Sigmoid colon (tissue), 7 donors: ENCODE data around the gene CDH23. TPM values are rescaled to one million over a fixed set of nuclear protein-coding genes. Genes with fewer than 3 reads are reported as not detected.
A peak's percentile ranks its signal among the peaks of the same experiment; 100 is the strongest.

Experiments
- DNase-seq: peaks from one replicate; pipeline ENCODE4 v3.0.0-alpha.2; 2019
- H3K27ac ChIP-seq, 4 donors: fragments of 200-600 bp; sonication (generic); one replicate each; pipeline ENCODE4 v1.5.1; 2016 to 2019; ENCODE audit warnings: mild to moderate bottlenecking in 1 of 4
- H3K27me3 ChIP-seq, 3 donors: fragments of 200-600 bp; sonication (generic); one replicate each; pipeline ENCODE4 v1.5.1; 2019; ENCODE audit warnings: mild to moderate bottlenecking in 1 of 3
- H3K36me3 ChIP-seq, 4 donors: fragments of 200-600 bp; sonication (generic); one replicate each; pipeline ENCODE4 v1.5.1; 2016 to 2019
- H3K4me1 ChIP-seq, 4 donors: fragments of 200-600 bp; sonication (generic); one replicate each; pipeline ENCODE4 v1.5.1; 2017 to 2019
- H3K4me3 ChIP-seq, 4 donors: fragments of 200-600 bp; sonication (generic); one replicate each; pipeline ENCODE4 v1.5.1; 2017 to 2019; ENCODE audit warnings: mild to moderate bottlenecking in 2 of 4, moderate library complexity in 1 of 4
- H3K9me3 ChIP-seq, 4 donors: fragments of 200-600 bp in 3 of 4; sonication (generic) in 3 of 4; one replicate each; pipeline versions ENCODE4 v1.5.1 to v1.6.1; 2013 to 2019
- EP300 ChIP-seq, 4 donors: sonication (generic); formaldehyde crosslinking; IDR thresholded peaks; one replicate each; pipeline ENCODE4 v1.6.1; 2017; ENCODE audit warnings: antibody characterized with exemption in 4 of 4
- POLR2A ChIP-seq, 2 donors: fragments of 450-650 bp; IDR thresholded peaks; one replicate each; pipeline ENCODE4 v1.6.1; 2016; ENCODE audit warnings: antibody characterized with exemption in 2 of 2, mild to moderate bottlenecking in 2 of 2, moderate library complexity in 2 of 2
- POLR2AphosphoS5 ChIP-seq, 4 donors: sonication (generic); formaldehyde crosslinking; IDR thresholded peaks; one replicate each; pipeline ENCODE4 v1.6.1; 2017; ENCODE audit warnings: antibody characterized with exemption in 4 of 4
- WGBS, 2 donors: extraction: QIAGEN DNeasy Blood & Tissue Kit; methylation state at CpG; one replicate each; pipeline ENCODE4 v1.1.7; 2013; 5-methylcytosine and 5-hydroxymethylcytosine counted together
- intact Hi-C: fragments of 100-400 bp; cut with DNase I; formaldehyde crosslinking; loops from one replicate; pipeline ENCODE4 v1.15.1; 2023
- polyA plus RNA-seq, 3 donors: library from polyadenylated mRNA; stranded (reverse); fragments of 200-250 nt; gene quantifications; one replicate each; pipeline ENCODE4 v1.2.3, GENCODE V29; 2013
- total RNA-seq, 4 donors: library from RNA; depleted of rRNA; stranded (reverse); fragments of >200 nt; gene quantifications; one replicate each; pipeline ENCODE4 v1.1.0, GENCODE V29; 2016
- TF ChIP-seq, protein P1 (sequence below), 4 experiments: fragments of 450-650 bp in 3 of 4; fragments of 200-600 bp in 1 of 4; IDR thresholded peaks; one replicate each; pipeline ENCODE4 v1.5.1; 2016 to 2019; ENCODE audit warnings: antibody characterized with exemption in 4 of 4, mild to moderate bottlenecking in 3 of 4, moderate library complexity in 2 of 4
- donor health status: healthy with polysubstance abuse.
- donor health status: Bipolar disorder and iron deficiency.
- donor health status: healthy.

Gene CDH23
- total and polyA plus RNA-seq, 7 donors, result 1.5 to 7.2 (median 3.0) TPM

DNA sequence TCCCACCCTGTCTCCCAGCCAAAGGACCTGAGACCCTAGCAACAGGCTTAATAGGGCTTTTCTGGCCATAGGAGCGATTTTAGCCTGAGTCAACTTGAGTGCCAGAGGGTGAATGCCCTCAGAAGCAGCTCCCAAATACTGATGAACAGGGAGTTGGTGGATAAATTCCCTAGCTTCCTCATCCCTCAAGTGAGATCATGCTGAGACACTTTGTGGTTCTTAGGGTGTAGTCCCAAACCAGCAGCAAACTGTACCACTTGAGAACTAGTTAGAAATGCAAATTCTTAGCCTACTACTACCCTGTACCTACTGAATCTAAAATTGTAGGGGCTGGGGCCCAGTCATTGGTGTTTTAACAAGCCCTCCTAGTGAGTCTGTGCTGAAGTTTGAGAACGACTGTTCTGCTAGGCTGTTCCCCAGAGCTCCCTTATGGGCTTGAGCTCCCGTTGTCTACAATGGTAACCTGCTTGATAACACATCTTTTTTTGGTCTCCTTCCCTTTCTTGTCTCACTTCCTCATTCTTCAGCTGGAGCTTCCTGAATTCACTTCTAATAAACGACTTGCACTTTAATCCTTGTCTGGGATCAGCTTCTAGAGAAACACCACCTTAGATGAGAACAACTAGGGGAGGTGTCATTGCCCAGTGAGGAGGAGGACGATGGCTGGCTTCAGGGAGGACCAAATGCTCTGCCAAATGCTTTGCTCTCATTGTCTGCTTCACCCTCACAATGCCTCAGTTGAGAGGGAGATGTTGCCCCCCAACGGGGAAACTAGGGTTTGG, 18.2 kb upstream of the CDH23 start:
- Histone ChIP-seq H3K36me3 (no peaks in the 10 kb centered on the region), H3K27ac (peak overlapping the region in 3 of 4 donors; percentile 82 to 88 (median 87)), H3K9me3 (no peaks in the 10 kb centered on the region), H3K27me3 (no peaks in the 10 kb centered on the region), H3K4me3 (no peak overlapping the region), H3K4me1 (peaks cover 0 to 10% (median 8%) of the 10 kb centered on the region in 4 donors)
- TF ChIP-seq POLR2A (IDR thresholded peaks at IDR 0.05) (no peak), POLR2AphosphoS5 (IDR thresholded peaks at IDR 0.05) (no peak), EP300 (IDR thresholded peaks at IDR 0.05) (no peak)
- TF ChIP-seq, protein P1, sequence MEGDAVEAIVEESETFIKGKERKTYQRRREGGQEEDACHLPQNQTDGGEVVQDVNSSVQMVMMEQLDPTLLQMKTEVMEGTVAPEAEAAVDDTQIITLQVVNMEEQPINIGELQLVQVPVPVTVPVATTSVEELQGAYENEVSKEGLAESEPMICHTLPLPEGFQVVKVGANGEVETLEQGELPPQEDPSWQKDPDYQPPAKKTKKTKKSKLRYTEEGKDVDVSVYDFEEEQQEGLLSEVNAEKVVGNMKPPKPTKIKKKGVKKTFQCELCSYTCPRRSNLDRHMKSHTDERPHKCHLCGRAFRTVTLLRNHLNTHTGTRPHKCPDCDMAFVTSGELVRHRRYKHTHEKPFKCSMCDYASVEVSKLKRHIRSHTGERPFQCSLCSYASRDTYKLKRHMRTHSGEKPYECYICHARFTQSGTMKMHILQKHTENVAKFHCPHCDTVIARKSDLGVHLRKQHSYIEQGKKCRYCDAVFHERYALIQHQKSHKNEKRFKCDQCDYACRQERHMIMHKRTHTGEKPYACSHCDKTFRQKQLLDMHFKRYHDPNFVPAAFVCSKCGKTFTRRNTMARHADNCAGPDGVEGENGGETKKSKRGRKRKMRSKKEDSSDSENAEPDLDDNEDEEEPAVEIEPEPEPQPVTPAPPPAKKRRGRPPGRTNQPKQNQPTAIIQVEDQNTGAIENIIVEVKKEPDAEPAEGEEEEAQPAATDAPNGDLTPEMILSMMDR (IDR thresholded peaks at IDR 0.05), result no peak
- no peak for DNase-seq
- intact Hi-C loops, result loop anchor here (5.0 to 10.0 kb wide), 3 partner anchors 334 to 666 kb away; no protein-coding TSS in a partner anchor
- WGBS, 2 donors, result 33 to 43% methylated on average over 6 of the region's 6 CpGs

DNA sequence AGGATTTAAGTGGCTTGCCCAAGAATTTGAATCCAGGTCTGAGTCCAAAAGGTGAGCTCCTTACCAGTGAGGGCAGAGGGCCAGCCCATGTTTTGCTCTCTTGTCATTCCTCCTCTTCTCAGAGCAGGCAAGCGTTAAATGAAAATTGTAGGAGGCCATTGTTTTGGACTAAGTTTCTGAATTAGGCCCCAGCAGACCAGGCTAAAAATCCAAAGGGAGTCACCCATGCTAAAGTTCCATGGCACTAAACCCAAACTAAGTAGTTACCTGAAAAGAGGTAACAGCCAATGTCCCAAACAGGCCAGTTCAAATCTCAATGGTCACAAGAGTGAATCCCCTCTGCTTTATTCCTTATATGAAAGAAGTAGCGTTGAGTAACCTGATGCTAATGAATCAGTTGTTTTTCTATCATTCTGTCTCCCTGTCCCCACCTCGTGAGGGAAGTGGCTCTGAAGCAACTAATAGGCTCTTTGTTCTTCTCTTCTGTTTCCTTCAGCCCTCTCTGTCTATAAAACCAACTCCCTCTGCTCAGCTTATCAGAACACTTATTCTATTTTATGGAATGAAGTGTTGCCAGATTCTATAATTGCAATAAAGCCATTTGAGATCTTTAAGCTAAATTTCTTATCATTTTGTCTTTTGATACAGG, 17.5 kb upstream of the CDH23 start:
- no peaks in the 10 kb centered on the region for H3K9me3 ChIP-seq
- H3K27ac ChIP-seq, result no peak overlapping the region
- intact Hi-C loops, result loop anchor here (5.0 to 10.0 kb wide), 3 partner anchors 333 to 666 kb away; no protein-coding TSS in a partner anchor
- no peaks in the 10 kb centered on the region for H3K36me3 ChIP-seq
- H3K4me1 ChIP-seq, result peaks cover 0 to 10% (median 8%) of the 10 kb centered on the region in 4 donors
- DNase-seq, result no peak
- no peaks in the 10 kb centered on the region for H3K27me3 ChIP-seq
- WGBS, 2 donors, result 41 to 64% methylated on average over 3 of the region's 3 CpGs
- TF ChIP-seq EP300 (IDR thresholded peaks at IDR 0.05), result no peak
- TF ChIP-seq POLR2AphosphoS5 (IDR thresholded peaks at IDR 0.05), result no peak
- no peak overlapping the region for H3K4me3 ChIP-seq

DNA sequence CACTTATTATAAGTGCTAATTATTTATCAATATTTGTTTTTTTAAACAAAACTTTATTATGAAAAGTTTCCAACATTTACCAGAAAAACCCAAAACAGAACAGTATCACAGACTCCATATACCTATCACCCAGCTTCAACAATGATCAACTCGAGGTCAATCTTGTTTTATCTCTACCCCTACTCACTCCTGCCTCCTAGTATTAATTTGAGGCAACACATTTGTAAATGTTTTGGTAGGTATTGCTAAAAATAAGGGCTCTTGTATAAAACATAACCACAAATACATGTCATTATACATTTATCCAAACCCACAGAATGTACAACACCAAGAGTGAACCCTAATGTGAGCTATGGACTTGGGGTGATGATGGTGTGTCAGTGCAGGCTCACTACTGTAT, 15.9 kb upstream of the CDH23 start:
- Histone ChIP-seq H3K27me3 (no peaks in the 10 kb centered on the region), H3K36me3 (no peaks in the 10 kb centered on the region), H3K4me1 (peaks cover 0 to 10% (median 8%) of the 10 kb centered on the region in 4 donors), H3K27ac (no peak overlapping the region), H3K9me3 (no peaks in the 10 kb centered on the region), H3K4me3 (no peak overlapping the region)
- TF ChIP-seq, protein P1 (IDR thresholded peaks at IDR 0.05), result no peak
- intact Hi-C loops, result loop anchor here (5.0 kb wide), 1 partner anchor 431 kb away; no protein-coding TSS in a partner anchor
- whole genome bisulfite sequencing, 2 donors, result 19 to 63% methylated on average over 1 of the region's 1 CpG
- no peak for DNase-seq

- Histone ChIP-seq H3K4me3 (no peak overlapping the region), H3K4me1 (peaks cover 0 to 10% (median 8%) of the 10 kb centered on the region in 4 donors), H3K27ac (no peak overlapping the region), H3K27me3 (no peaks in the 10 kb centered on the region), H3K36me3 (no peaks in the 10 kb centered on the region), H3K9me3 (no peaks in the 10 kb centered on the region)
- WGBS, 2 donors, result 91 to 93% methylated on average over 3 of the region's 3 CpGs
- DNase-seq, result no peak
- no peak for TF ChIP-seq POLR2A (IDR thresholded peaks at IDR 0.05)
- TF ChIP-seq, protein P1 (IDR thresholded peaks at IDR 0.05), result no peak
- no peak for TF ChIP-seq POLR2AphosphoS5 (IDR thresholded peaks at IDR 0.05)
- no peak for TF ChIP-seq EP300 (IDR thresholded peaks at IDR 0.05)
- intact Hi-C loops, result loop anchor here (5.0 kb wide), 1 partner anchor 431 kb away; no protein-coding TSS in a partner anchor
Measured at GRCh38 chr10:71381611-71382010, 15.1 kb upstream of the CDH23 start.

DNA sequence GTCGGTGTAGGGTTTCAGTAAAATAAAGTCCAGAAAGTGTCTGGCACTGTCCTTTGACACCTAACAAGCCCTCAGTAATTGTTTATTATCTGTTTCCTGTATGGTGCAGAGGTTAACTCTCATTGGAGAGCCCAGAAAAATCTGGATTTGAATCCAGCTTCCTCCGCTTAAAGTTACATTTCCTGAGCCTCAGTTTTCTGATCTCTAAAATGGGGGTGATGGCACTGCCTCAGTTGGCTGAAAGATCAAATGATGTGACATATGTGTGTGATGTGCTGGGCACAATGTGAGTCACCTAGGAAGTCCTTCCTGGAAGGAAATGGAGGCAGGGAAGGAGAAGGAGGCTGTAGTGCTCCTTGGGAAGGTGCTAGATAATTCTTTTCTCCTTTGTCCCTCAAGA, 14.7 kb upstream of the CDH23 start:
- 73 to 90% methylated on average over 2 of the region's 2 CpGs for WGBS, 2 donors

More for the DNA sequence above, 14.7 kb upstream of the CDH23 start:
- no peak for DNase-seq
- H3K27me3 ChIP-seq, result no peaks in the 10 kb centered on the region
- peaks cover 0 to 6% (median 3%) of the 10 kb centered on the region in 4 donors for H3K4me1 ChIP-seq
- intact Hi-C loops, result loop anchor here (5.0 kb wide), 1 partner anchor 430 kb away; no protein-coding TSS in a partner anchor
- H3K9me3 ChIP-seq, result no peaks in the 10 kb centered on the region
- H3K4me3 ChIP-seq, result no peak overlapping the region
- no peaks in the 10 kb centered on the region for H3K36me3 ChIP-seq
- no peak for TF ChIP-seq POLR2A (IDR thresholded peaks at IDR 0.05)
- no peak for TF ChIP-seq EP300 (IDR thresholded peaks at IDR 0.05)
- no peak for TF ChIP-seq POLR2AphosphoS5 (IDR thresholded peaks at IDR 0.05)
- TF ChIP-seq, protein P1 (IDR thresholded peaks at IDR 0.05), result no peak
- H3K27ac ChIP-seq, result no peak overlapping the region
